Measurements from ENCODE around the gene SNU13. TPM values are rescaled to one million over a fixed set of nuclear protein-coding genes. Genes with fewer than 3 reads are reported as not detected.
"Not testable (repeated sequence)": the region's sequence is repeated elsewhere in the genome, so short reads cannot be mapped to it uniquely, and the experiment has no call there.

The SNU13 gene
- total RNA-seq, 4 donors from 2014 or later, result 78.6 to 131 (median 111) TPM

GRCh38 chr22:41642331-41643110, 46.1 kb downstream of the SNU13 start:
- Histone ChIP-seq H3K4me3 (no peak overlapping the region), H3K9me3 (no peaks in the 10 kb centered on the region), H3K4me1 (no peaks in the 10 kb centered on the region), H3K27me3 (no peaks in the 10 kb centered on the region), H3K36me3 (peaks cover 4 to 100% of the 10 kb centered on the region in 2 donors), H3K27ac (no peak overlapping the region)
- 89 to 90% methylated on average over 6 of the region's 6 CpGs for WGBS, 2 donors (ENCODE audit: low coverage in 1 of 2)
- no peak for TF ChIP-seq POLR2AphosphoS5 (IDR thresholded peaks at IDR 0.05)
- no peak for TF ChIP-seq CTCF (IDR thresholded peaks at IDR 0.05)
- no peak for TF ChIP-seq EP300 (IDR thresholded peaks at IDR 0.05)
- TF ChIP-seq POLR2A (IDR thresholded peaks at IDR 0.05), result no peak
- no peak for ATAC-seq

- no peak for TF ChIP-seq EP300 (IDR thresholded peaks at IDR 0.05)
- H3K4me3 ChIP-seq, result no peak overlapping the region
- no peak overlapping the region for H3K27ac ChIP-seq
- WGBS, 2 donors (ENCODE audit: low coverage in 1 of 2), result 100% methylated on average over 1 to 7 of the region's 7 CpGs
- H3K4me1 ChIP-seq, result no peaks in the 10 kb centered on the region
- no peak for ATAC-seq
- peaks cover 4 to 100% of the 10 kb centered on the region in 2 donors for H3K36me3 ChIP-seq
- no peaks in the 10 kb centered on the region for H3K27me3 ChIP-seq
- no peaks in the 10 kb centered on the region for H3K9me3 ChIP-seq
Observed at GRCh38 chr22:41641854-41642253, 46.8 kb downstream of the SNU13 start.

- H3K36me3 ChIP-seq, result peaks cover 4 to 100% of the 10 kb centered on the region in 2 donors
- H3K4me3 ChIP-seq, result no peak overlapping the region
- WGBS, 2 donors (ENCODE audit: low coverage in 1 of 2), result 74 to 85% methylated on average over 4 of the region's 5 CpGs
- no peaks in the 10 kb centered on the region for H3K27me3 ChIP-seq
- H3K4me1 ChIP-seq, result peaks cover 0 to 9% (median 0%) of the 10 kb centered on the region in 3 donors
- H3K9me3 ChIP-seq, result no peaks in the 10 kb centered on the region
- ATAC-seq, result no peak
- H3K27ac ChIP-seq, result no peak overlapping the region
- no peak for TF ChIP-seq POLR2A (IDR thresholded peaks at IDR 0.05)
- TF ChIP-seq POLR2AphosphoS5 (IDR thresholded peaks at IDR 0.05), result no peak
- TF ChIP-seq EP300 (IDR thresholded peaks at IDR 0.05), result no peak
- TF ChIP-seq CTCF (IDR thresholded peaks at IDR 0.05), result no peak
Observed at GRCh38 chr22:41638748-41639147, 49.9 kb downstream of the SNU13 start.

- no peaks in the 10 kb centered on the region for H3K9me3 ChIP-seq
- no peaks in the 10 kb centered on the region for H3K27me3 ChIP-seq
- H3K4me3 ChIP-seq, result no peak overlapping the region
- TF ChIP-seq EP300 (IDR thresholded peaks at IDR 0.05) (no peak), CTCF (IDR thresholded peaks at IDR 0.05) (no peak), POLR2A (IDR thresholded peaks at IDR 0.05) (no peak), POLR2AphosphoS5 (IDR thresholded peaks at IDR 0.05) (no peak)
- 75 to 89% methylated on average over 5 of the region's 5 CpGs for WGBS, 2 donors (ENCODE audit: low coverage in 1 of 2)
- no peak overlapping the region for H3K27ac ChIP-seq
- no peak for ATAC-seq
- peaks cover 0 to 9% (median 0%) of the 10 kb centered on the region in 3 donors for H3K4me1 ChIP-seq
- H3K36me3 ChIP-seq, result peaks cover 4 to 100% of the 10 kb centered on the region in 2 donors
Observed at GRCh38 chr22:41638124-41638523, 50.5 kb downstream of the SNU13 start.

- 100% methylated on average over 1 to 8 of the region's 8 CpGs for WGBS, 2 donors (ENCODE audit: low coverage in 1 of 2)
- not testable (repeated sequence) for H3K9me3 ChIP-seq, ATAC-seq, H3K4me1 ChIP-seq, H3K4me3 ChIP-seq, H3K27me3 ChIP-seq, H3K27ac ChIP-seq
- H3K36me3 ChIP-seq, result peaks cover 4 to 100% of the 10 kb centered on the region in 2 donors
Observed at GRCh38 chr22:41637623-41638022, 51.0 kb downstream of the SNU13 start.

- peak; percentile 57 for ATAC-seq
- WGBS, 2 donors (ENCODE audit: low coverage in 1 of 2), result 36 to 47% methylated on average over 5 to 7 of the region's 7 CpGs
- H3K27me3 ChIP-seq, result no peaks in the 10 kb centered on the region
- peaks cover 0 to 9% (median 0%) of the 10 kb centered on the region in 3 donors for H3K4me1 ChIP-seq
- H3K27ac ChIP-seq, result peak overlapping the region in 1 of 4 donors; percentile 30
- H3K4me3 ChIP-seq, result no peak overlapping the region
- H3K9me3 ChIP-seq, result no peaks in the 10 kb centered on the region
- peaks cover 4 to 99% of the 10 kb centered on the region in 2 donors for H3K36me3 ChIP-seq
- no peak for TF ChIP-seq POLR2A (IDR thresholded peaks at IDR 0.05)
Observed at GRCh38 chr22:41636467-41636866, 52.2 kb downstream of the SNU13 start.

- not testable (repeated sequence) for H3K27ac ChIP-seq, ATAC-seq, H3K27me3 ChIP-seq, H3K4me1 ChIP-seq, H3K9me3 ChIP-seq, H3K4me3 ChIP-seq
- WGBS, 2 donors (ENCODE audit: low coverage in 1 of 2), result 93 to 94% methylated on average over 5 of the region's 8 CpGs
- peaks cover 4 to 98% of the 10 kb centered on the region in 2 donors for H3K36me3 ChIP-seq
Observed at GRCh38 chr22:41634610-41635009, 54.1 kb downstream of the SNU13 start.

GRCh38 chr22:41631615-41632014, 57.1 kb downstream of the SNU13 start:
- WGBS, 2 donors (ENCODE audit: low coverage in 1 of 2), result no CpG with 5 or more reads among the region's 23 CpGs
- H3K36me3 ChIP-seq, result peaks cover 3 to 98% of the 10 kb centered on the region in 2 donors
- not testable (repeated sequence) for H3K27me3 ChIP-seq, ATAC-seq, H3K9me3 ChIP-seq, H3K27ac ChIP-seq, H3K4me1 ChIP-seq, H3K4me3 ChIP-seq

- not testable (repeated sequence) for ATAC-seq, H3K27ac ChIP-seq, H3K27me3 ChIP-seq, H3K4me1 ChIP-seq, H3K4me3 ChIP-seq, H3K9me3 ChIP-seq
- WGBS, 2 donors (ENCODE audit: low coverage in 1 of 2), result no CpG with 5 or more reads among the region's 28 CpGs
- H3K36me3 ChIP-seq, result peaks cover 3 to 98% of the 10 kb centered on the region in 2 donors
Observed at GRCh38 chr22:41631115-41631514, 57.6 kb downstream of the SNU13 start.
